Liver (tissue), 9 donors: ENCODE results near the gene F7. TPM values are rescaled to one million over a fixed set of nuclear protein-coding genes. Genes with fewer than 3 reads are reported as not detected.

ENCODE experiments used
- DNase-seq: peaks from one replicate; pipeline ENCODE4 v3.0.0-alpha.2; 2017; ENCODE audit warnings: low spot score
- H3K27ac ChIP-seq, 2 donors: one replicate each; pipeline ENCODE4 v1.7.0; 2013; ENCODE audit warnings: inconsistent platforms in 2 of 2, low read length in 2 of 2, control low read depth in 1 of 2, low read depth in 1 of 2, mild to moderate bottlenecking in 1 of 2
- H3K27me3 ChIP-seq, 4 donors: one replicate each; pipeline versions ENCODE4 v1.6.1 to v1.7.0; 2013; ENCODE audit warnings: low read length in 3 of 4, inconsistent platforms in 1 of 4, mild to moderate bottlenecking in 1 of 4, moderate library complexity in 1 of 4; ENCODE audit not compliant: control insufficient read depth in 4 of 4, insufficient read depth in 4 of 4
- H3K36me3 ChIP-seq, 4 donors: one replicate each; pipeline versions ENCODE4 v1.6.1 to v1.7.0; 2013; ENCODE audit warnings: low read length in 3 of 4, mild to moderate bottlenecking in 3 of 4, low read depth in 1 of 4, moderate library complexity in 1 of 4; ENCODE audit not compliant: control insufficient read depth in 4 of 4, insufficient read depth in 3 of 4
- H3K4me1 ChIP-seq, 4 donors: one replicate each; pipeline versions ENCODE4 v1.6.1 to v1.7.0; 2013; ENCODE audit warnings: low read length in 3 of 4, mild to moderate bottlenecking in 3 of 4, moderate library complexity in 1 of 4; ENCODE audit not compliant: control insufficient read depth in 4 of 4, insufficient read depth in 4 of 4
- H3K4me3 ChIP-seq, 3 donors: one replicate each; pipeline versions ENCODE4 v1.6.1 to v1.7.0; 2013; ENCODE audit warnings: low read length in 3 of 3, control low read depth in 1 of 3, low read depth in 1 of 3, mild to moderate bottlenecking in 1 of 3
- H3K9ac ChIP-seq, 2 donors: one replicate each; pipeline ENCODE4 v1.7.0; 2013; ENCODE audit warnings: low read length in 2 of 2, mild to moderate bottlenecking in 2 of 2, moderate library complexity in 2 of 2, control low read depth in 1 of 2, low read depth in 1 of 2
- H3K9me3 ChIP-seq, 4 donors: one replicate each; pipeline versions ENCODE4 v1.6.1 to v1.7.0; 2013; ENCODE audit warnings: low read length in 3 of 4; ENCODE audit not compliant: control insufficient read depth in 4 of 4
- EGR1 ChIP-seq, 2 donors: IDR thresholded peaks; 2 replicates each; pipeline ENCODE4 v1.6.1; 2016 to 2018; ENCODE audit warnings: antibody characterized with exemption in 2 of 2, low read depth in 2 of 2
- FOXA1 ChIP-seq: IDR thresholded peaks from 2 replicates; pipeline ENCODE4 v1.6.1; 2016; ENCODE audit warnings: antibody characterized with exemption
- FOXA2 ChIP-seq: IDR thresholded peaks from 2 replicates; pipeline ENCODE4 v1.6.1; 2016; ENCODE audit warnings: antibody characterized with exemption
- GABPA ChIP-seq, 2 donors: IDR thresholded peaks in 1 of 2; conservative IDR thresholded peaks in 1 of 2; 2 replicates each; pipeline ENCODE4 v1.6.1; 2016; ENCODE audit warnings: antibody characterized with exemption in 2 of 2, mild to moderate bottlenecking in 1 of 2, moderate library complexity in 1 of 2
- HNF4A ChIP-seq, 2 donors: conservative IDR thresholded peaks; 2 replicates each; pipeline ENCODE4 v1.6.1; 2016; ENCODE audit warnings: antibody characterized with exemption in 2 of 2, mild to moderate bottlenecking in 2 of 2
- HNF4G ChIP-seq: IDR thresholded peaks from 2 replicates; pipeline ENCODE4 v1.6.1; 2016; ENCODE audit warnings: antibody characterized with exemption
- JUND ChIP-seq, 2 donors: IDR thresholded peaks; 2 replicates each; pipeline ENCODE4 v1.6.1; 2016; ENCODE audit warnings: antibody characterized with exemption in 2 of 2
- MAX ChIP-seq: IDR thresholded peaks from 2 replicates; pipeline ENCODE4 v1.6.1; 2016; ENCODE audit warnings: antibody characterized with exemption
- NR2F2 ChIP-seq: IDR thresholded peaks from 2 replicates; pipeline ENCODE4 v1.6.1; 2016; ENCODE audit warnings: antibody characterized with exemption
- RAD21 ChIP-seq, 2 donors: IDR thresholded peaks; 2 replicates each; pipeline ENCODE4 v1.6.1; 2016; ENCODE audit warnings: antibody characterized with exemption in 2 of 2, mild to moderate bottlenecking in 2 of 2
- REST ChIP-seq: IDR thresholded peaks from 2 replicates; pipeline ENCODE4 v1.6.1; 2016; ENCODE audit warnings: antibody characterized with exemption, mild to moderate bottlenecking
- RXRA ChIP-seq, 2 donors: IDR thresholded peaks; 2 replicates each; pipeline ENCODE4 v1.6.1; 2017 to 2018; ENCODE audit warnings: antibody characterized with exemption in 2 of 2, mild to moderate bottlenecking in 1 of 2
- SP1 ChIP-seq: IDR thresholded peaks from 2 replicates; pipeline ENCODE4 v1.6.1; 2018; ENCODE audit warnings: antibody characterized with exemption, mild to moderate bottlenecking
- TAF1 ChIP-seq: conservative IDR thresholded peaks from 2 replicates; pipeline ENCODE4 v1.6.1; 2016; ENCODE audit warnings: antibody characterized with exemption, mild to moderate bottlenecking
- WGBS: extraction: QIAGEN DNeasy Blood & Tissue Kit; methylation state at CpG from one replicate; pipeline ENCODE4 v1.1.7; 2013; 5-methylcytosine and 5-hydroxymethylcytosine counted together
- polyA plus RNA-seq, 2 donors: library from polyadenylated mRNA; stranded (reverse) in 1 of 2; unstranded in 1 of 2; fragments of 200-250 nt in 1 of 2; fragments of >200 nt in 1 of 2; fragmentation: Nextera tagmentation in 1 of 2; extraction: Ambion mirVana in 1 of 2; gene quantifications; one replicate each; pipeline versions ENCODE4 v1.2.1 to v1.2.3, GENCODE V29; 2013 to 2015
- total RNA-seq, 2 donors: library from RNA; depleted of rRNA; stranded (reverse); fragments of >200 nt; gene quantifications; one replicate each; pipeline ENCODE4 v1.2.3, GENCODE V29; 2014
- TF ChIP-seq, protein P1 (sequence below): fragments of 150-350 bp; IDR thresholded peaks from 2 replicates; pipeline ENCODE4 v1.5.1; 2017; ENCODE audit warnings: improper control_type of control experiment, low read depth, low read length; ENCODE audit not compliant: missing input control
- donor health status: healthy.
- donor health status: healthy.
- donor health status: healthy.
- donor health status: healthy.
- donor health status: healthy.

The F7 gene
- total and polyA plus RNA-seq, 4 donors: 46.6 to 92.6 (median 66.2) TPM

DNA sequence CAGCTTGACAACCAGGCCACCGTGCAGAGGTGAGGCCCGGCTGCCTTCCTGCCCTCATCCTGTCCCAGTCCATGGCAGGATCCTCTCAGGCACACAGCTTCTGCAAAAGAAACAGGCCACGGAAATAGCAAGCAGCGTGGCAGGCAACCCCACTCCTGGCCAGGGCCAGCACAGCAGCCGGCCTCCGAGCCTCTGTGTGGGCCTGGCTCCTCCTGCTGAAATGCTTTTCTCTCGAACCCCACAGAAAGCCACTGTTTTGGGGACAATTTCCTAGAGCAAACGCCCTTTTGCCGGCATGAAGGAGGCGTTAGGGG is 39.5 kb upstream of the F7 start:
- TF ChIP-seq TAF1 (no peak), SP1 (no peak), RXRA (IDR thresholded peaks at IDR 0.05) (no peak), FOXA1 (no peak), EGR1 (IDR thresholded peaks at IDR 0.05; ENCODE audit: low read depth in 2 of 2) (no peak), HNF4G (no peak), HNF4A (conservative IDR thresholded peaks at IDR 0.05) (no peak), NR2F2 (no peak), REST (no peak), RAD21 (IDR thresholded peaks at IDR 0.05) (no peak), GABPA (IDR thresholded peaks at IDR 0.05 in 1 of 2, conservative IDR thresholded peaks at IDR 0.05 in 1 of 2) (no peak), FOXA2 (no peak), MAX (no peak)
- no peaks in the 10 kb centered on the region for H3K27me3 ChIP-seq
- no peaks in the 10 kb centered on the region for H3K9me3 ChIP-seq
- DNase-seq: no peak
- H3K36me3 ChIP-seq: peaks cover 0 to 39% (median 2%) of the 10 kb centered on the region in 4 donors
- H3K4me1 ChIP-seq: no peaks in the 10 kb centered on the region
- H3K9ac ChIP-seq: no peak overlapping the region
- H3K4me3 ChIP-seq: no peak overlapping the region
- WGBS: 90% methylated on average over 10 of the region's 10 CpGs
- no peak overlapping the region for H3K27ac ChIP-seq

DNA sequence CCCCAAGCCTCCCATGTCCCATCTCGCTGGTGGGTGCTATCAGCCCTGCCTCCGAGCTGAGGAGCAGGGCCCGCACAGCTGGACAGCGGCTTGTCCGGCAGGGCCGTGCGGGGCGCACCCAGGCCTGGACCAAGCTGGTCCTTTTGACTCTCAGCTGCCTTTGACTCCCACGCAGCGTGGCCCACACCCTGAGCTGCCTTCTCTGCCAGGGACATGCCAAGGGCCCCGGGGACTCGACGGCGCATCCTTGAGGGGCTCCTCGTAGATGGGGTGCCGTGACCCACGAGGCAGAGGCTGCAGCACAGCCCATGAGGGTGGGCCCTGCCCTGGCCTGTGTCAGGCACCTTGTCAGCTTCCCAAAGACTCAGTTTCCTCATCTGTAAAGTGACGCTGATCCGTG is 38.8 kb upstream of the F7 start:
- Histone ChIP-seq H3K4me1 (no peaks in the 10 kb centered on the region), H3K36me3 (peaks cover 3 to 39% (median 4%) of the 10 kb centered on the region in 4 donors), H3K9me3 (no peaks in the 10 kb centered on the region), H3K9ac (no peak overlapping the region), H3K27me3 (no peaks in the 10 kb centered on the region), H3K27ac (no peak overlapping the region), H3K4me3 (no peak overlapping the region)
- no peak for TF ChIP-seq JUND (IDR thresholded peaks at IDR 0.05)
- TF ChIP-seq REST: no peak
- TF ChIP-seq, protein P1, sequence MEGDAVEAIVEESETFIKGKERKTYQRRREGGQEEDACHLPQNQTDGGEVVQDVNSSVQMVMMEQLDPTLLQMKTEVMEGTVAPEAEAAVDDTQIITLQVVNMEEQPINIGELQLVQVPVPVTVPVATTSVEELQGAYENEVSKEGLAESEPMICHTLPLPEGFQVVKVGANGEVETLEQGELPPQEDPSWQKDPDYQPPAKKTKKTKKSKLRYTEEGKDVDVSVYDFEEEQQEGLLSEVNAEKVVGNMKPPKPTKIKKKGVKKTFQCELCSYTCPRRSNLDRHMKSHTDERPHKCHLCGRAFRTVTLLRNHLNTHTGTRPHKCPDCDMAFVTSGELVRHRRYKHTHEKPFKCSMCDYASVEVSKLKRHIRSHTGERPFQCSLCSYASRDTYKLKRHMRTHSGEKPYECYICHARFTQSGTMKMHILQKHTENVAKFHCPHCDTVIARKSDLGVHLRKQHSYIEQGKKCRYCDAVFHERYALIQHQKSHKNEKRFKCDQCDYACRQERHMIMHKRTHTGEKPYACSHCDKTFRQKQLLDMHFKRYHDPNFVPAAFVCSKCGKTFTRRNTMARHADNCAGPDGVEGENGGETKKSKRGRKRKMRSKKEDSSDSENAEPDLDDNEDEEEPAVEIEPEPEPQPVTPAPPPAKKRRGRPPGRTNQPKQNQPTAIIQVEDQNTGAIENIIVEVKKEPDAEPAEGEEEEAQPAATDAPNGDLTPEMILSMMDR: no peak
- no peak for TF ChIP-seq TAF1
- TF ChIP-seq SP1: no peak
- no peak for TF ChIP-seq NR2F2
- WGBS: 97% methylated on average over 19 of the region's 19 CpGs
- no peak for DNase-seq
